GM18951 (cell line): ENCODE measurements around the gene SPECC1L.

ENCODE experiments used
- POLR2A ChIP-seq: IDR thresholded peaks from 4 replicates; pipeline ENCODE4 v1.6.1; 2011; ENCODE audit warnings: mild to moderate bottlenecking; ENCODE audit not compliant: insufficient read length, insufficient read depth; ENCODE audit errors: extremely low read depth
- in situ Hi-C: fragments of 300-500 bp; cut with MboI; formaldehyde crosslinking; loops from one replicate; pipeline ENCODE4 v1.12.0; 2022; ENCODE audit warnings: low sequenced_read_pairs, mixed read lengths, inconsistent platforms; ENCODE audit not compliant: unreplicated experiment

SPECC1L gene

DNA sequence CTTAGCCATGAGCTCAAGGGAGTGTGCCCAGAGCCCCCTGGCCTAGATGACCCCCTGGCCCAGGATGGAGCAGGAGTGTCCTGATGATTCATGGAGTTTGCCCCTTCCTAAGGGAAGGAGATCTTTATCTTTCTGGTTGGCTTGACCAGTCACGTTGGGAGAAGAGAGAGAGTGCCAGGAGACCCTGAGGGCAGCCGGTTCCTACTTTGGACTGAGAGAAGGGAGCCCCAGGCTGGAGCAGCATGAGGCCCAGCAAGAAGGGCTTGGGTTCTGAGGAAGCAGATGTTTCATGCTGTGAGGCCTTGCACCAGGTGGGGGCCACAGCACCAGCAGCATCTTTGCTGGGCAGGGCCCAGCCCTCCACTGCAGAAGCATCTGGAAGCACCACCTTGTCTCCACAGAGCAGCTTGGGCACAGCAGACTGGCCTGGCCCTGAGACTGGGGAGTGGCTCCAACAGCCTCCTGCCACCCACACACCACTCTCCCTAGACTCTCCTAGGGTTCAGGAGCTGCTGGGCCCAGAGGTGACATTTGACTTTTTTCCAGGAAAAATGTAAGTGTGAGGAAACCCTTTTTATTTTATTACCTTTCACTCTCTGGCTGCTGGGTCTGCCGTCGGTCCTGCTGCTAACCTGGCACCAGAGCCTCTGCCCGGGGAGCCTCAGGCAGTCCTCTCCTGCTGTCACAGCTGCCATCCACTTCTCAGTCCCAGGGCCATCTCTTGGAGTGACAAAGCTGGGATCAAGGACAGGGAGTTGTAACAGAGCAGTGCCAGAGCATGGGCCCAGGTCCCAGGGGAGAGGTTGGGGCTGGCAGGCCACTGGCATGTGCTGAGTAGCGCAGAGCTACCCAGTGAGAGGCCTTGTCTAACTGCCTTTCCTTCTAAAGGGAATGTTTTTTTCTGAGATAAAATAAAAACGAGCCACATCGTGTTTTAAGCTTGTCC, 171.0 kb downstream of the SPECC1L start:
- no peak for TF ChIP-seq POLR2A
- in situ Hi-C loops, result no loop called here

DNA sequence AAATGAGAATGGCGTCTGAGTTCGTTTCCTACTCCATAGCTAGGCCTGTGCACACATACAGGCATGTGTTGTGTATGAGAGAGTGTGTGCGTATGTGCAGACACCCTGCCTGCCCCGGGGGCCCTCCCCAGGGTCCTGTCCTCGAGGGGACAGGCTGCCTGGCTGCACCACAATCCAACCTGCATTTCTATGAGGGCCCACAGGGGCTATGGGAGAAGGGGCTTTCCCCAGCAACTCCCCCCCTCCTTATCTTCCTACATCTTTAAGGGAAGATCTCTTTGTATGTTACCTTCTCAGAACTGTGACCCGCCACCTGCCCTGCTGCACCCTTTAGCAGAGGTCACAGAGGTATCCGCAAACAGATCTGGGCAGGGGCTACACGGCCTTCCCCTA, 171.7 kb downstream of the SPECC1L start:
- in situ Hi-C loops, result no loop called here
- no peak for TF ChIP-seq POLR2A

DNA sequence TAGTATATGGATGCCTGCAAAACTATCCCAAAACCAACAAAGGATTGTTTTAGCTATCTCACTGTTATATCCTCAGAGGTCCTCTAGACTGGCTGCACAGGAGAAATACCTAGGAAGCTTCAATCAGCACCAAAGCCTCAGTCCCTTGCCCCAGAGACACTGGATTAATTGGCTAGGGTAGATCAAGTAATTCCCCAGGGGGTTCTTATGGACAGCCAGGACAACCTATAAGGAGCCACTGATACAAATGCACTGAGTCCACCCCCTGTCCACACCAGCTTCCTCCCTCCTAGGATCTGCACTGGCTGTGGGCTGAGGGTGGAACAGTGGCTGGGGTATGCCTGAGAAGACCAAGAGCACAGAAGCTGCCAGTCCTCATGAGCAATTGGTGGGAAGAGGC, 173.0 kb downstream of the SPECC1L start:
- no peak for TF ChIP-seq POLR2A
- in situ Hi-C loops, result no loop called here

DNA sequence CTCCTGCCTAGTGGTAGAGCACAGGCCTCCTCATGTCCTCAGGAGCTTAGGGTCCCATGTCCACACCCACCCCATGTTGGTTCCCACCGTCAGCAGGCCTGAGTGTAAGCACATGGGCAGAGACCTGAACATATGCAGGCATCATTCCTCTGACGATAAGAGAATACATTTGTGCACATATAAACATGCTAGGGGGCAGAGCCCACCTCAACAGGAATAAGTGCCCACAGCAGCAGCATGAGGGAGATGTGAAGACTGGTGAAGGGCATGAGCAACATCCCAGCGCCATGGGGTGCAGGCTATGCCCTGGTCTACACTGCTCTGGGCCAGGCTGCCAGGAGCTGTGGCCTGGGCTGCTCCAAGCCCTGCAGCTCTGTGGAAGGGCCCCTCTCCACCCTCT, 173.6 kb downstream of the SPECC1L start:
- in situ Hi-C loops, result no loop called here
- TF ChIP-seq POLR2A, result peak; percentile 23

DNA sequence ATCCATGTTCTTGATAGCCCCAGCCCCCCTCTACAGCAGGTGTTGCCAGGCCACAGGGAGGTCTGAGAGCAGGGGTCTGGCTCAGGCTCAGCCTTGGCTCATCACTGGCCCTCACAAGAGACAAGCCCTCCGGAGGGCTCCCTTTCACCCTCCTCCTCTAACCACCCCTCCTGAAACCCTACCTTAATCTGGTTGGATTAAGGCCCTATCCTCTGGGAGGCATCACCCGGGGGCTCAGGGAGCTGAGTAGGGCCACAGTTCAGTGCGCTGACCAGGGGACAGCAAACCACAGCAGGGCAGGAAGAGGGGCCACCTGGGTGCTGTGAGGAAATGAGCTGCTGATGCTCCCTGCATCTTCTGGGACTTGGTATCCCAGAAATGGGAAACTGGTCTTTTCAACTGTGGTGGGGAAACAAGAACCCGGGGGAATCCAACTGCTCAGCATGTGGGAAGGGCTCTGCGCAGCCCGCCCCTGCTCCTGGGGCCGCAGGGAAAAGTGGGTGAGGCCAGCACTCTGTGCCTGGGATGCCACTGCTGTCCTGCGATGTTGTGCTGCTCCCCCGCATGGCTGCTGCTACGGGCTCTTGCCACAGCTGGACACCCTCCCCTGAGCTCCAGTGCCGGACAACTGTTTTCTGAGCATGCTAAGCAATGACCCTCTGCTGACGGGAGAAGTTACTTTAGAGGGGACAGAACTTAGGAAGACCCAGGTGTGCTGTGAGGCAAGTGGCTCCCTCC, 174.3 kb downstream of the SPECC1L start:
- no peak for TF ChIP-seq POLR2A
- in situ Hi-C loops, result no loop called here

DNA sequence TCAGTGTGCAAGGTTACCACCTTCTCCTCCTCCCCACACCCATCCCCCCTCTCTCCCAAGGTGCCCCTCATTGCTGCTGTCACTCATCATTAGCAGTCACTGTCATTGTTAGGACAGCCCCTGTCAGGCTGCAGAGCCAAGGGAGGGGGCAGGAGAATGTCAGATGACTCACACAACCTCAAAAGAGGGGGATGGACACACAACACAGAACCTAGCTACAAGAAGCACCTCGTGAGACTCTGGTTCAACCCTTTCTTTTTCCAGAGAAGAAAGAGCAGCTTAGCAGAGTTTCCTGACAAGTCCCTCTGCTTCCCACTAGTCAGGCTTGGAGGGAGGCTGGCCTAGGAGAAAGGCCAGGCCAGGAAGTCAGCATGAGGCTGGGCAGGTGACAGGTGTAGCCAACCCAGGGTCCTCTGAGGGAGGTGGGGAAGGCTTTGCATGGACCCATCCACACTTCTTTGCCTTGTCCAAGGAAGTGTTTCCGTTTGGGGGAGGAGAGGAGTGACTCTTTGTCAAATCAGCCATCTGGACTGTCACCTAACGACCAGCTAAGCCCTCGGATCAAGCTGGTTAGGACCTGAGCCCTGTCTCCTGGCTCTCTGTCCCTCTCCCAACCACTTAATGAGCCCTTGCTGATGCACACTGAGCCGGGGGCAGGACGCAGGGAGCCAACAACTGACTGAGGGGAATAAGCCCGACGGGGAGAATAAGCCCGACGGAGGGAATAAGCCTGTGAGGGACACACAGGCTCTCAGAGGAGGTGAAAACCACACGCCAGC, 175.0 kb downstream of the SPECC1L start:
- no peak for TF ChIP-seq POLR2A
- in situ Hi-C loops, result no loop called here

DNA sequence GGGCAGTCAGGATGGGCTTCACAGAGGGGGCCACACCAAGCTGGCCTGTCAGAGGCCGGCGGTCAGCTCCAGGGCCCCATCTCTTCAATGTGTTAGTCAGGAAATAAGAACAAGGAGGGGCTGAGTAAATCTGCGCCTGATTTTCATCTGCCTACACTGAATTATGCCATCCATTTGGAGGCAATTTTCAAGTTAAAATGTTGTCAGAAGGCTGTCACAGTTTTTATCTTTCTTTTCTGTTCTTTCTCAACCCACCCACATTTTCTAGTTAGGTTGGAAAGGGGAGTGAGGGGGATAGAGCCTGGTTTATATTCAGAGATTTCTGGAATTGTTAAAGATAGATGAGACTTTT, 175.6 kb downstream of the SPECC1L start:
- TF ChIP-seq POLR2A, result no peak
- in situ Hi-C loops, result no loop called here

DNA sequence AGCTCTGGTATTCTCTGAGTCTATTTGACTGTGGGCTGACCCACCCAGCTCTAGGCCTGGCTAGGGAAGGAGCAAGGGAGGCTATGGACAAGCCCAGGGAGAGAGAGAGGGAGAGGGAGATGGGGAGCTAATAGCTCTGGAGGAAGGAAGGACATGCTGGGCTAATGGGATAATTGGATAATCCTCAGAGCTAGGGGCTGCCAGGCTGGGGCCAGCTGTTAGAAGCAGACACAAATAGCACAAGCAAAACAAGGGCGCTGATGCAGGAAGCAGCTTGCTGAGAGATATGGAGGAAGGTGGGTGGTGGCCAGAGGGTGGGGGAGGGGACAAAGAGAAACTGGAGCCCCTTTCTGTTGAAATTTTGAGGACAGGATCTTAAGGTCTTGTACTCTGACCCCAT, 180.0 kb downstream of the SPECC1L start:
- no peak for TF ChIP-seq POLR2A
- in situ Hi-C loops, result no loop called here

DNA sequence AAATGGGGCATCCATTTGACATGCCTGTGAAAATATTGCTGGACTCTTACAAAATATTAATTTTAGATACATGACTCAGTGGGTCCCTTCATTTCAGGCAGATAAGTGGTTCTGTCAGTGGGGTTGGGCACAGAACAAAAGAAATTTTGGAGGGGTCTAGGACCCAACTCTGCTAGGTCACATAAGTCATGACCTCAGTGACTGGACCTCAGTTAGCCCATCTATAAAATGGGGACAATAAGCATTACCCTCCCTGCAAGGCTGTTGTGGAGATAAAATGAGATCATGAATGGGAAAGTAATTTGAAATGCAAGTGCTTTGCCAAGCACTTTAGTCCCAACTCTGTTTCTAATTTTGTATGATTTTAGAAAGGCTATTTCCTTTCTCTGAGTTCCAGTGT, 180.5 kb downstream of the SPECC1L start:
- in situ Hi-C loops, result no loop called here
- TF ChIP-seq POLR2A, result no peak

DNA sequence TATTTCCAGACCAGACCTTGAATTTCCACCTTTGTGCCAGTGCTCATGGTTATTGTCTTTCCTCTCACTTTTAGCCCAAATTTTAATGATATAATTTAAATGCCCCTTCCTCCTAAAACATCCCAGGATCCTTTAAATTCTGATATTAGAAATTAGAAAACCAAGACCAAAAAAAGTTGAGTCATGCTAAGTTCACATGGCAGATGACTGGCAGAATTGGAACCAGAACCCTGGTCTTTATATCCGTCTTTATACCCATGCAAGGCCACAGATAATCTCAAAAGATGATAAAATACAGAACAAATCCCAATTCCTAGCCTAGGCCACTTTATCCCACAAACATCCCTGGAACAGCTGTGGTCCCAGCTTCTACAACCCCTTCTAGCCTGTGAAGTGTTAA, 183.2 kb downstream of the SPECC1L start:
- TF ChIP-seq POLR2A, result no peak
- in situ Hi-C loops, result no loop called here

DNA sequence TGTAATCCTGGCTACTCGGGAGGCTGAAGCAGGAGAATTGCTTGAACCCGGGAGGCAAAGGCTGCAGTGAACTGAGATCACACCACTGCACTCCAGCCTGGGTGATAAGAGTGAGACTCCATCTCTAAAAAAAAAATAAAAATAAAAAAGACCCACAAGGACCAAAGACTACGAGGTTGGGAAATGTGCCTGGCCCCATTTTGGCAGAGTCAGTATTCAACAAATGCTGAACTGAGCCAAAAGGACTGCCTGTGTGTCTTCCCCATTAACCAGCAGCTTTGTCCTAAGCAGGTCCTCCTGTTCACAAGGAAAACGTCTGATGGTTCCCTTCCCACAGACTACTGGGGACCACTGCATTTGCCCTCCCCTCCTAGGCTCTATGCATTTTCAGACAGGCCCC, 184.4 kb downstream of the SPECC1L start:
- in situ Hi-C loops, result no loop called here
- no peak for TF ChIP-seq POLR2A

DNA sequence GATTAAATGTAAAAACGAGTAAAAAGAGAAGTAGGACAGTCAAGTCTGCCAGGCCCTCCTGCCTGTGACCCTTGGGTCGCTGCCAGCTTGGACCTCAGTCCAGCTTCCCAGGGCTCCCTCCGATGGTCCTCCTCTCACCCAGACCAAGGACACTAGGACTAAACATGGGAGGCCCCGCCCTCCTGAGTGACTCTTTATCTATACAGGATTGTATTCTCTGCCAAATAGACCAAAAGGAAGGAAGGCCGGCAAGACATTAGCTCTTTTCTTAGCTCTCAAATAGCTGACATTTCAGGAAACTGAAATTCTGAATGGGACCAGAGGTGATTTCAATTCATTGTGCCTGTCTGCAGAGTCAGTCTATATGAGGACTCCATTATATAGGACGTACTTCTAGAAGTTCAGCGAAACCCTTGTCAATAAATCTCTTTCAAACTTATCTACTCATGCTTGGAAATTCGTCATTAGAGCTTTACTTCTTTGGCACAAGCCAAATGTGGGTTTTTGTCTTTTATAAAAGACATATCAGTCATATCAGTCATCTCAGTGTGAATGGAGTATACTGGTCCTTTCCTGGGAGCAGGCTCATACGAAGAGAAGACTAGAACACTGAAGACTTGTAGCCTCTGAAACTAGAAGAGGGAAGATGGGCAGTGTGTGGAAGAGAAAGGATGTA, 185.3 kb downstream of the SPECC1L start:
- TF ChIP-seq POLR2A, result no peak
- in situ Hi-C loops, result no loop called here
